Endodermal cell (in vitro differentiated cells): ENCODE results near the gene PAX7. TPM values are rescaled to one million over a fixed set of nuclear protein-coding genes. Genes with fewer than 3 reads are reported as not detected.
A peak's percentile ranks its signal among the peaks of the same experiment; 100 is the strongest.

ENCODE experiments used
- DNase-seq: peaks from one replicate; pipeline ENCODE4 v3.0.0-alpha.2; 2017
- H3K27ac ChIP-seq: 2 replicates; pipeline ENCODE4 v1.5.1; 2013; ENCODE audit warnings: mild to moderate bottlenecking, low read depth, low read length, moderate library complexity
- H3K27me3 ChIP-seq: 2 replicates; pipeline ENCODE4 v1.6.1; 2013; ENCODE audit warnings: mild to moderate bottlenecking, low read length, moderate library complexity; ENCODE audit not compliant: insufficient read depth, control insufficient read depth, poor library complexity, severe bottlenecking
- H3K36me3 ChIP-seq: 2 replicates; pipeline ENCODE4 v1.7.0; 2013; ENCODE audit warnings: mild to moderate bottlenecking, low read length, moderate library complexity; ENCODE audit not compliant: control insufficient read depth, insufficient read depth
- H3K4me1 ChIP-seq: one replicate; pipeline ENCODE4 v1.7.0; 2013; ENCODE audit warnings: low read length; ENCODE audit not compliant: control insufficient read depth, insufficient read depth
- H3K4me3 ChIP-seq: 2 replicates; pipeline ENCODE4 v1.5.1; 2013; ENCODE audit warnings: mild to moderate bottlenecking, low read length, moderate library complexity
- H3K9ac ChIP-seq: 2 replicates; pipeline ENCODE4 v1.6.1; 2013; ENCODE audit warnings: mild to moderate bottlenecking, low read length, moderate library complexity; ENCODE audit not compliant: poor library complexity, severe bottlenecking; ENCODE audit errors: extremely low read depth
- H3K9me3 ChIP-seq: 2 replicates; pipeline ENCODE4 v1.6.1; 2013; ENCODE audit warnings: mild to moderate bottlenecking, low read length, moderate library complexity; ENCODE audit not compliant: control insufficient read depth
- H3K27ac Mint-ChIP-seq: 2 replicates; pipeline ENCODE4 v1.8.0; 2020; ENCODE audit warnings: mixed read lengths
- H3K27me3 Mint-ChIP-seq: 2 replicates; pipeline ENCODE4 v1.8.0; 2021; ENCODE audit warnings: mild to moderate bottlenecking, mixed read lengths; ENCODE audit not compliant: insufficient read depth
- H3K36me3 Mint-ChIP-seq: 2 replicates; pipeline ENCODE4 v1.8.0; 2020; ENCODE audit warnings: low read depth, mixed read lengths
- H3K4me1 Mint-ChIP-seq: 2 replicates; pipeline ENCODE4 v1.8.0; 2020; ENCODE audit warnings: mixed read lengths
- H3K4me3 Mint-ChIP-seq: 2 replicates; pipeline ENCODE4 v1.8.0; 2020; ENCODE audit warnings: mild to moderate bottlenecking, moderate library complexity, mixed read lengths
- H3K9me3 Mint-ChIP-seq: 2 replicates; pipeline ENCODE4 v1.8.0; 2020; ENCODE audit warnings: mild to moderate bottlenecking, mixed read lengths
- CTCF ChIP-seq: fragments of 200-600 bp; sonication (generic); conservative IDR thresholded peaks from 2 replicates; pipeline ENCODE4 v1.5.0; 2021; ENCODE audit warnings: antibody characterized with exemption, mild to moderate bottlenecking
- WGBS, 2 experiments: methylation state at CpG; one replicate each; pipeline versions ENCODE4 v1.1.5 to v1.1.7; 2013; ENCODE audit warnings: missing lambda C conversion rate in 2 of 2, mixed read lengths in 1 of 2; ENCODE audit not compliant: insufficient coverage in 1 of 2, insufficient read length in 1 of 2; 5-methylcytosine and 5-hydroxymethylcytosine counted together
- total RNA-seq, 2 donors: library from RNA; stranded (reverse); fragmentation: NEBNext Ultra II Directional in 1 of 2; extraction: Animal tissue kit (Norgen Biotek cat#: 25700) in 1 of 2; gene quantifications; 2 replicates in 1 of 2; 3 replicates in 1 of 2; pipeline ENCODE4 v1.2.1, GENCODE V29; 2021

The PAX7 gene
- total RNA-seq, 2 donors from 2014 or later, result 2.2 to 2.4 TPM

DNA sequence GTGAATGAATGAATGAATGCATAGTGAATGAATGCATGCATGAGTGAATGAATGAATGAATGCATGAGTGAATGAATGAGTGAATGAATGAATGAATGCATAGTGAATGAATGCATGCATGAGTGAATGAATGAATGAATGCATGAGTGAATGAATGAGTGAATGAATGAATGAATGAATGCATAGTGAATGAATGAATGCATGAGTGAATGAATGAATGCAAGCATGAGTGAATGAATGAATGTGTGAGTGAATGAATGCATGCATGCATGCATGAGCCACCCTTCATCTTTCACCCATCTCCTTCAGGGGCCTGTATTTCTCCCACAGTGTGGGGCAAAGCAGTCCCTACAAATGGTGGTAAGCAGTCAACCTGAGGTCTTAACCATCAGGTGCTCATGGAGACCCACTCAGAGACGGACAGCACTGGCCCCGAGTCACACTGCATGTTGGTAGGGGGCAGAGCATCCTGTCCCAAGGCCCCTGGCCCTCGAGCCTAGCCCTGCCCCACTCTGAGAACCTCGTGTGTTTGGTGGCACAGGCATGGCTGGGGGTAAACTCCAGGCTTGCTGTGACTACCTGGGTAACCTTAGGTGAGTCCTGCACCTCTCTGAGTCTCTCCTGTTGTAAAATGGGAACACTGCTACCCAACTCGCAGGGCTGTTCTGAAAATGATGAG lies 28.0 kb upstream of the PAX7 start:
- H3K27me3 Mint-ChIP-seq, result peaks cover 90% of the 10 kb centered on the region
- no peaks in the 10 kb centered on the region for H3K9me3 Mint-ChIP-seq
- Histone ChIP-seq H3K4me1 (no peaks in the 10 kb centered on the region), H3K36me3 (no peaks in the 10 kb centered on the region), H3K4me3 (no peak overlapping the region), H3K27me3 (peaks cover 64% of the 10 kb centered on the region), H3K27ac (no peak overlapping the region), H3K9ac (no peak overlapping the region), H3K9me3 (no peaks in the 10 kb centered on the region)
- 64 to 76% methylated on average over 5 of the region's 5 CpGs for WGBS, 2 experiments
- H3K4me3 Mint-ChIP-seq, result no peak overlapping the region
- H3K27ac Mint-ChIP-seq, result no peak overlapping the region
- H3K4me1 Mint-ChIP-seq, result no peaks in the 10 kb centered on the region
- DNase-seq, result peak; percentile 51
- no peaks in the 10 kb centered on the region for H3K36me3 Mint-ChIP-seq
- no peak for TF ChIP-seq CTCF

DNA sequence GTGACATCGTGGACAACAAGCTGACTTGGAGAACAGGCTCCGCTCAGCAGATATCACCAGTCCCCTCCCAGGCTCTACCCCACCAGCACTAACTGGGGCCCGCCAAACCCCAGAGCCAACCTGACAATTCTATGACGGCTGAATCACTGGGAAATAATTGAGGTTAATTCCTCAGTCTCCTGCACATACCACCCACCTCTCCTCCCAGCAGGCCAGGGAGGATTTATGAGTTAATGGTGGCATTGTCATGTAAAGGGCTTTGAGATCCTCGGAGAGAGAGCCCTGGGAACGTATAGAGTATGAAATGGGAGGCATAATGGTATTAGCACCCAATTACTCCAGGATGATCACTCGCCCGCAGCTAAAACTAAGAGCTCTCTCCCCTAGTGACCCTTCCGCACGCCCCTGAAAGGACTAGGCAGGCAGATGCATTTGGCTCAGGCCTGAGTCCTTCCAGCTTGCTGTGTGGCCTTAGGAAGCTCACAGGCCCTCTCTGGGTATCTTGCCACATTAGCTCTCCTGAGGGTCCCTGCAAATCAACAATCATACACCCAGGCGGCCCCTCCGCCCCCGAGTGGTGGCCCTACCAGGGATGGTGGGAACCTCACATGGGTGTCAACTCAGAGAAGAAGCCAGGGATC lies 27.3 kb upstream of the PAX7 start:
- Histone ChIP-seq H3K9ac (no peak overlapping the region), H3K27ac (no peak overlapping the region), H3K4me3 (no peak overlapping the region), H3K27me3 (peaks cover 60% of the 10 kb centered on the region), H3K9me3 (no peaks in the 10 kb centered on the region), H3K36me3 (no peaks in the 10 kb centered on the region), H3K4me1 (no peaks in the 10 kb centered on the region)
- DNase-seq, result peak; percentile 63
- Mint-ChIP-seq H3K4me1 (no peaks in the 10 kb centered on the region), H3K36me3 (no peaks in the 10 kb centered on the region), H3K27ac (no peak overlapping the region), H3K27me3 (peaks cover 91% of the 10 kb centered on the region), H3K4me3 (no peak overlapping the region), H3K9me3 (no peaks in the 10 kb centered on the region)
- 61 to 71% methylated on average over 8 to 13 of the region's 13 CpGs for WGBS, 2 experiments
- no peak for TF ChIP-seq CTCF

- H3K9me3 Mint-ChIP-seq, result no peaks in the 10 kb centered on the region
- Histone ChIP-seq H3K4me3 (no peak overlapping the region), H3K27ac (no peak overlapping the region), H3K27me3 (peaks cover 50% of the 10 kb centered on the region), H3K4me1 (no peaks in the 10 kb centered on the region), H3K9ac (no peak overlapping the region), H3K9me3 (no peaks in the 10 kb centered on the region), H3K36me3 (no peaks in the 10 kb centered on the region)
- 90 to 92% methylated on average over 10 to 17 of the region's 19 CpGs for WGBS, 2 experiments
- H3K4me1 Mint-ChIP-seq, result no peaks in the 10 kb centered on the region
- peaks cover 82% of the 10 kb centered on the region for H3K27me3 Mint-ChIP-seq
- H3K4me3 Mint-ChIP-seq, result no peak overlapping the region
- no peaks in the 10 kb centered on the region for H3K36me3 Mint-ChIP-seq
- no peak for TF ChIP-seq CTCF
- DNase-seq, result no peak
- H3K27ac Mint-ChIP-seq, result no peak overlapping the region
These were observed 24.0 kb upstream of the PAX7 start for GRCh38 chr1:18606443-18607288.
